ENCODE data around the gene NPHP1.

GRCh38 chr2:110215091-110215490, 10.3 kb upstream of the NPHP1 start:
- no peak for TF ChIP-seq POLR2A (IDR thresholded peaks at IDR 0.05)
- no peak for TF ChIP-seq CTCF (IDR thresholded peaks at IDR 0.05)

All from lower leg skin (tissue), 3 donors.